Upper lobe of left lung (tissue), 4 donors: ENCODE results near the gene IL1RAPL1.

ENCODE experiments used
- POLR2AphosphoS5 ChIP-seq, 2 donors: sonication (generic); formaldehyde crosslinking; IDR thresholded peaks; one replicate each; pipeline ENCODE4 v1.5.1; 2017; ENCODE audit warnings: antibody characterized with exemption in 2 of 2
- TF ChIP-seq, protein P1 (sequence below), 6 experiments: fragments of 450-650 bp in 4 of 6; fragments of 200-600 bp in 2 of 6; sonication (generic) in 2 of 6; IDR thresholded peaks; one replicate each; pipeline ENCODE4 v1.5.1; 2016 to 2019; ENCODE audit warnings: antibody characterized with exemption in 6 of 6

DNA sequence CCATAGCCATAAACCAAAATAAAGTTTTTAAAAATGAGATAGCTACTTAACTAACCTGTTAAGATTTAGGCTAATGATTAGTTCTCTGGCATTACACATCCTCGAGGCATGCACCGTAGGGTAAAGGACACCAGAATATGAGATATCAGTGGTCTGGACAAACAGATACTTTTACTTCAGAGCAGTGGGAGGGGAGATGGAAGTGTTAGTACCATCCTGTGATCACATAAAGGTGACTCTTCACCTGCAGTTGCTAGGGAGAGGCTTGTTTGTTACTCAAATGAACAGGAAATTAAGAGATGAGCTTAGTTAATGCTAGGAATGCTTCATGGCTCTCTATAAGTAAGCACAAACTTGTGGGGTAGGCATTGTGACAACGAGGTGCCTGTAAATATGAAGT lies 1003.7 kb downstream of the IL1RAPL1 start:
- TF ChIP-seq, protein P1, sequence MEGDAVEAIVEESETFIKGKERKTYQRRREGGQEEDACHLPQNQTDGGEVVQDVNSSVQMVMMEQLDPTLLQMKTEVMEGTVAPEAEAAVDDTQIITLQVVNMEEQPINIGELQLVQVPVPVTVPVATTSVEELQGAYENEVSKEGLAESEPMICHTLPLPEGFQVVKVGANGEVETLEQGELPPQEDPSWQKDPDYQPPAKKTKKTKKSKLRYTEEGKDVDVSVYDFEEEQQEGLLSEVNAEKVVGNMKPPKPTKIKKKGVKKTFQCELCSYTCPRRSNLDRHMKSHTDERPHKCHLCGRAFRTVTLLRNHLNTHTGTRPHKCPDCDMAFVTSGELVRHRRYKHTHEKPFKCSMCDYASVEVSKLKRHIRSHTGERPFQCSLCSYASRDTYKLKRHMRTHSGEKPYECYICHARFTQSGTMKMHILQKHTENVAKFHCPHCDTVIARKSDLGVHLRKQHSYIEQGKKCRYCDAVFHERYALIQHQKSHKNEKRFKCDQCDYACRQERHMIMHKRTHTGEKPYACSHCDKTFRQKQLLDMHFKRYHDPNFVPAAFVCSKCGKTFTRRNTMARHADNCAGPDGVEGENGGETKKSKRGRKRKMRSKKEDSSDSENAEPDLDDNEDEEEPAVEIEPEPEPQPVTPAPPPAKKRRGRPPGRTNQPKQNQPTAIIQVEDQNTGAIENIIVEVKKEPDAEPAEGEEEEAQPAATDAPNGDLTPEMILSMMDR (IDR thresholded peaks at IDR 0.05) = no peak
- no peak for TF ChIP-seq POLR2AphosphoS5 (IDR thresholded peaks at IDR 0.05)
